OCI-LY7 (cell line): ENCODE data around the gene PRSS50. TPM values are rescaled to one million over a fixed set of nuclear protein-coding genes. Genes with fewer than 3 reads are reported as not detected.

ENCODE experiments used
- BruUV-seq: library from RNA; stranded (reverse); fragments of 400-500 nt; replicated peaks from 2 replicates; lab custom pipeline; 2021; lab: Mats Ljungman, UMichigan
- CTCF ChIA-PET: fragments of 300-600 bp; sonication (Branson Sonifier 250); formaldehyde crosslinking; loops from one replicate; lab custom pipeline; 2022; ENCODE audit warnings: antibody characterized with exemption; ENCODE audit not compliant: unreplicated experiment; lab: Charles Lee
- POLR2A ChIA-PET: fragments of 300-600 bp; sonication (Branson Sonifier 250); formaldehyde crosslinking; loops from one replicate; lab custom pipeline; 2022; ENCODE audit warnings: antibody characterized with exemption; lab: Charles Lee
- DNase-seq: peaks from one replicate; pipeline ENCODE4 v3.0.0-alpha.2; 2015; ENCODE audit warnings: low spot score
- H2AFZ ChIP-seq: fragments of 200-600 bp; sonication (generic), shearing (Covaris generic); 2 replicates; pipeline ENCODE4 v1.6.1; 2014; ENCODE audit warnings: mild to moderate bottlenecking, antibody characterized with exemption, low read length, moderate library complexity
- H3K27ac ChIP-seq: fragments of 200-600 bp; sonication (generic); 2 replicates; pipeline ENCODE4 v1.5.1; 2014; ENCODE audit warnings: mixed run types, low read depth, mild to moderate bottlenecking, moderate library complexity, low read length, inconsistent platforms; ENCODE audit not compliant: poor library complexity, severe bottlenecking
- H3K36me3 ChIP-seq: fragments of 200-600 bp; sonication (generic); 2 replicates; pipeline ENCODE4 v1.6.1; 2014; ENCODE audit warnings: mild to moderate bottlenecking, antibody characterized with exemption, low read length, moderate library complexity, mixed read lengths; ENCODE audit not compliant: insufficient read depth
- H3K4me1 ChIP-seq: fragments of 200-600 bp; sonication (generic); 2 replicates; pipeline ENCODE4 v1.5.1; 2014; ENCODE audit warnings: mild to moderate bottlenecking, low read length; ENCODE audit not compliant: insufficient read depth, poor library complexity, severe bottlenecking
- H3K4me2 ChIP-seq: fragments of 200-600 bp; sonication (generic); 2 replicates; pipeline ENCODE4 v1.6.1; 2014; ENCODE audit warnings: mild to moderate bottlenecking, low read length
- H3K4me3 ChIP-seq: fragments of 200-600 bp; sonication (generic); 2 replicates; pipeline ENCODE4 v1.5.1; 2014; ENCODE audit warnings: mild to moderate bottlenecking, low read depth, low read length; ENCODE audit not compliant: poor library complexity, severe bottlenecking
- H3K79me2 ChIP-seq: fragments of 200-600 bp; sonication (generic); 2 replicates; pipeline ENCODE4 v1.6.1; 2016; ENCODE audit warnings: low read depth, mild to moderate bottlenecking, low read length, moderate library complexity, mixed read lengths; ENCODE audit not compliant: insufficient read depth
- H3K9me2 ChIP-seq: fragments of 200-600 bp; sonication (generic); 2 replicates; pipeline ENCODE4 v1.6.1; 2016; ENCODE audit warnings: mild to moderate bottlenecking, low read length, mixed read lengths; ENCODE audit not compliant: insufficient read depth
- H3K9me3 ChIP-seq: fragments of 200-600 bp; sonication (generic); 2 replicates; pipeline ENCODE4 v1.6.1; 2014; ENCODE audit warnings: mild to moderate bottlenecking, mixed run types, low read length, mixed read lengths
- H4K20me1 ChIP-seq: fragments of 200-600 bp; sonication (generic); 2 replicates; pipeline ENCODE4 v1.6.1; 2014; ENCODE audit warnings: mild to moderate bottlenecking, antibody characterized with exemption, low read length, moderate library complexity, mixed read lengths; ENCODE audit not compliant: insufficient read depth
- EZH2phosphoT487 ChIP-seq: fragments of 200-600 bp; sonication (generic); IDR thresholded peaks from 2 replicates; pipeline ENCODE4 v1.6.1; 2018; ENCODE audit warnings: low read depth, borderline replicate concordance, mild to moderate bottlenecking, mixed run types, antibody characterized with exemption, low read length, moderate library complexity, mixed read lengths
- intact Hi-C: fragments of 100-400 bp; cut with micrococcal nuclease; formaldehyde crosslinking; loops from one replicate; pipeline ENCODE4 v1.10.0; 2022; ENCODE audit not compliant: unreplicated experiment
- total RNA-seq, 2 experiments: library from RNA; depleted of rRNA in 1 of 2; stranded (reverse); fragments of >200 nt in 1 of 2; shearing (Covaris generic) in 1 of 2; gene quantifications; 2 replicates each; pipeline ENCODE4 v1.2.3, GENCODE V29; 2014 to 2022
- TF ChIP-seq, protein P1 (sequence below): fragments of 200-600 bp; sonication (generic); conservative IDR thresholded peaks from 2 replicates; pipeline ENCODE4 v1.5.1; 2014; ENCODE audit warnings: mild to moderate bottlenecking, antibody characterized with exemption, low read length, moderate library complexity, mixed read lengths

Gene PRSS50
- total RNA-seq, 2 experiments from 2014 or later = not detected

DNA sequence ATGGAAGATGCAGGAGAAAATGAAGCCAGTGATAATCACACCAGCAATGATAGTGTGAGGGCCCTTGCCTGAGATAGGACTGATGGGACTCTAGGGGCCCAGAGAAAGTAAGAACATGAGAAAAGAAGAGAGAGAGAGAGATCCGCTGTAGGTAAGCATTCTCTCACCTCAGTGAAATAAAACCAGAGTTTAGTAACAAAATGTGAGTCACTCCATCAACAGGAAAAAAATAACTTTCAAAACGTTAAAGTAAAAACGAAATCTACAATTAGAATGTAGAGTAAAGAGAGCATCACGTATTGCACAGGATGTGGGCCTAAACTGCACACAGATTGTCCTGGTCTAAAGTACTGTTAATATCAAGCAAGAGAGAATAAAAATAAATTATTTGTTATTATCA, 6.8 kb upstream of the PRSS50 start:
- Histone ChIP-seq H4K20me1 (no peaks in the 10 kb centered on the region), H3K79me2 (no peaks in the 10 kb centered on the region), H2AFZ (no peak overlapping the region), H3K9me2 (no peaks in the 10 kb centered on the region), H3K27ac (no peak overlapping the region), H3K4me3 (no peak overlapping the region), H3K36me3 (no peaks in the 10 kb centered on the region), H3K9me3 (no peaks in the 10 kb centered on the region), H3K4me1 (no peaks in the 10 kb centered on the region), H3K4me2 (no peak overlapping the region)
- TF ChIP-seq, protein P1, sequence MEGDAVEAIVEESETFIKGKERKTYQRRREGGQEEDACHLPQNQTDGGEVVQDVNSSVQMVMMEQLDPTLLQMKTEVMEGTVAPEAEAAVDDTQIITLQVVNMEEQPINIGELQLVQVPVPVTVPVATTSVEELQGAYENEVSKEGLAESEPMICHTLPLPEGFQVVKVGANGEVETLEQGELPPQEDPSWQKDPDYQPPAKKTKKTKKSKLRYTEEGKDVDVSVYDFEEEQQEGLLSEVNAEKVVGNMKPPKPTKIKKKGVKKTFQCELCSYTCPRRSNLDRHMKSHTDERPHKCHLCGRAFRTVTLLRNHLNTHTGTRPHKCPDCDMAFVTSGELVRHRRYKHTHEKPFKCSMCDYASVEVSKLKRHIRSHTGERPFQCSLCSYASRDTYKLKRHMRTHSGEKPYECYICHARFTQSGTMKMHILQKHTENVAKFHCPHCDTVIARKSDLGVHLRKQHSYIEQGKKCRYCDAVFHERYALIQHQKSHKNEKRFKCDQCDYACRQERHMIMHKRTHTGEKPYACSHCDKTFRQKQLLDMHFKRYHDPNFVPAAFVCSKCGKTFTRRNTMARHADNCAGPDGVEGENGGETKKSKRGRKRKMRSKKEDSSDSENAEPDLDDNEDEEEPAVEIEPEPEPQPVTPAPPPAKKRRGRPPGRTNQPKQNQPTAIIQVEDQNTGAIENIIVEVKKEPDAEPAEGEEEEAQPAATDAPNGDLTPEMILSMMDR = no peak
- TF ChIP-seq EZH2phosphoT487 = no peak
- BruUV-seq = no TSS peak
- ChIA-PET POLR2A (interaction anchor here (1.3 kb wide), 1 partner anchor 9 kb away, joined by 4 read pairs; no protein-coding TSS in a partner anchor), CTCF (no interaction called here)
- DNase-seq = no peak
- intact Hi-C loops = no loop called here

DNA sequence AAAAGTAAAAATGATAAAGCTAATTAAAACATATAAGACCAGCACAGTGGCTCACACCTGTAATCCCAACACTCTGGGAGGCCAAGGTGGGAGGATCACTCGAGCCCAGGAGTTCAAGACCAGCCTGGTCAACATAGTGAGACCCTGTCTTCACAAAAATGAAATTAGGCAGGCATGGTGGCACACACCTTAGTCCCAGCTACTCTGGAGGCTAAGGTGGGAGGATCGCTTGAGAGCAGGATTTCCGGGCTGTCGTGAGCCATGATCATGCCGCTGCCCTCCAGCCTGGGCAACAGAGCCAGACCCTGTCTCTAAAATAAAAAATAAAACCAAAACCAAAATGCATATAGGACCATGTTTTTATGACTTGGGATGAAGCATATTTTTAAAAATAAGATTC, 4.8 kb upstream of the PRSS50 start:
- H3K4me2 ChIP-seq = no peak overlapping the region
- TF ChIP-seq, protein P1 = no peak
- no peak for TF ChIP-seq EZH2phosphoT487
- H3K9me2 ChIP-seq = no peaks in the 10 kb centered on the region
- no peak overlapping the region for H3K4me3 ChIP-seq
- no peaks in the 10 kb centered on the region for H3K36me3 ChIP-seq
- intact Hi-C loops = no loop called here
- no TSS peak for BruUV-seq
- no peak overlapping the region for H2AFZ ChIP-seq
- no peaks in the 10 kb centered on the region for H3K4me1 ChIP-seq
- H3K9me3 ChIP-seq = no peaks in the 10 kb centered on the region
- no peak for DNase-seq
- H4K20me1 ChIP-seq = no peaks in the 10 kb centered on the region
- POLR2A ChIA-PET = no interaction called here
- CTCF ChIA-PET = no interaction called here
- H3K79me2 ChIP-seq = no peaks in the 10 kb centered on the region
- no peak overlapping the region for H3K27ac ChIP-seq

DNA sequence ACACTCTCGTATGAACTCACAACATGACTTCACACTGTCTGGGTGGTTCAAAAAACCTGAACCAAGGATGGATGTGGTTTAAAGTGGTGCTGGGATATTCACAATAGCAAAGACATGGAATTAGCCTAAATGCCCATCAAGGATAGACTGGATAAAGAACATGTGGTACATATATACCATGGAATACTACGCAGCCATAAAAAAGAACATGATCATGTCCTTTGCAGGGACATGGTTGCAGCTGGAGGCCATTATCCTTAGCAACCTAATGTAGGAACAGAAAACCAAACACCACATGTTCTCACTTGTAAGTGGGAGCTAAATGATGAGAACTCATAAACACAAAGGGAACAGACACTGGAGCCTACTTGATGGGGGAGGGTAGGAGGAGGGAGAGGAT, 3.3 kb upstream of the PRSS50 start:
- Histone ChIP-seq H3K4me2 (no peak overlapping the region), H3K9me3 (no peaks in the 10 kb centered on the region), H2AFZ (no peak overlapping the region), H3K79me2 (no peaks in the 10 kb centered on the region), H3K36me3 (no peaks in the 10 kb centered on the region), H3K4me1 (no peaks in the 10 kb centered on the region), H3K4me3 (no peak overlapping the region), H3K27ac (no peak overlapping the region), H3K9me2 (no peaks in the 10 kb centered on the region), H4K20me1 (no peaks in the 10 kb centered on the region)
- intact Hi-C loops = no loop called here
- DNase-seq = no peak
- ChIA-PET CTCF (no interaction called here), POLR2A (interaction anchor here (1.0 to 1.2 kb wide), 2 partner anchors 11 to 68 kb away, joined by 3 to 4 read pairs; no protein-coding TSS in a partner anchor)
- BruUV-seq = no TSS peak
- no peak for TF ChIP-seq EZH2phosphoT487
- TF ChIP-seq, protein P1 = no peak
